ENCODE results near the gene PCBP1.

- TF ChIP-seq CTCF (IDR thresholded peaks at IDR 0.05): no peak
- TF ChIP-seq POLR2A (IDR thresholded peaks at IDR 0.05): no peak
Measured at GRCh38 chr2:70047451-70047850, 39.8 kb upstream of the PCBP1 start.

Measured in upper lobe of left lung (tissue), 4 donors.